GM23248 (cell line): ENCODE measurements around the gene SYT15. TPM values are rescaled to one million over a fixed set of nuclear protein-coding genes. Genes with fewer than 3 reads are reported as not detected.

ENCODE experiments used
- DNase-seq: peaks from one replicate; pipeline ENCODE4 v3.0.0-alpha.2; 2015
- H2AFZ ChIP-seq: fragments of 200-600 bp; sonication (generic); 2 replicates; pipeline ENCODE4 v1.6.1; 2016; ENCODE audit warnings: antibody characterized with exemption
- H3F3A ChIP-seq: fragments of 200-600 bp; sonication (generic); 2 replicates; pipeline ENCODE4 v1.6.1; 2016; ENCODE audit warnings: mild to moderate bottlenecking, antibody characterized with exemption, mixed run types; ENCODE audit not compliant: insufficient read depth
- H3K27ac ChIP-seq: fragments of 200-600 bp; sonication (generic); 2 replicates; pipeline ENCODE4 v1.5.1; 2016; ENCODE audit warnings: mild to moderate bottlenecking
- H3K27me3 ChIP-seq: fragments of 200-600 bp; sonication (generic); replicated peaks from 2 replicates; pipeline ENCODE4 v1.6.1; 2016; ENCODE audit warnings: mild to moderate bottlenecking; ENCODE audit not compliant: insufficient read depth
- H3K36me3 ChIP-seq: fragments of 200-600 bp; sonication (generic); 2 replicates; pipeline ENCODE4 v1.6.1; 2016; ENCODE audit warnings: low read depth, mild to moderate bottlenecking
- H3K4me1 ChIP-seq: fragments of 200-600 bp; sonication (generic); 2 replicates; pipeline ENCODE4 v1.6.1; 2016; ENCODE audit warnings: mild to moderate bottlenecking; ENCODE audit not compliant: insufficient read depth
- H3K4me2 ChIP-seq: fragments of 200-600 bp; sonication (generic); one replicate; pipeline ENCODE4 v1.6.1; 2016; ENCODE audit warnings: mild to moderate bottlenecking; ENCODE audit not compliant: unreplicated experiment
- H3K4me3 ChIP-seq: fragments of 200-600 bp; sonication (generic); 2 replicates; pipeline ENCODE4 v1.5.1; 2016; ENCODE audit warnings: mild to moderate bottlenecking
- H3K79me2 ChIP-seq: fragments of 200-600 bp; sonication (generic); 2 replicates; pipeline ENCODE4 v1.6.1; 2016; ENCODE audit warnings: mild to moderate bottlenecking; ENCODE audit not compliant: insufficient read depth
- H3K9ac ChIP-seq: fragments of 200-600 bp; sonication (generic); 2 replicates; pipeline ENCODE4 v1.6.1; 2016; ENCODE audit warnings: mild to moderate bottlenecking
- H3K9me2 ChIP-seq: fragments of 200-600 bp; sonication (generic); 2 replicates; pipeline ENCODE4 v1.6.1; 2016; ENCODE audit warnings: mixed run types, mild to moderate bottlenecking, moderate library complexity; ENCODE audit not compliant: insufficient read depth
- H3K9me3 ChIP-seq: fragments of 200-600 bp; sonication (generic); one replicate; pipeline ENCODE4 v1.6.1; 2017; ENCODE audit warnings: low read depth
- H4K20me1 ChIP-seq: fragments of 200-600 bp; sonication (generic); 2 replicates; pipeline ENCODE4 v1.6.0; 2016; ENCODE audit not compliant: insufficient read depth
- EZH2 ChIP-seq: fragments of 200-600 bp; sonication (generic); IDR thresholded peaks from 2 replicates; pipeline ENCODE4 v1.6.1; 2018; ENCODE audit warnings: antibody characterized with exemption, mild to moderate bottlenecking; ENCODE audit not compliant: insufficient read depth, poor library complexity, severe bottlenecking
- EZH2phosphoT487 ChIP-seq: fragments of 200-600 bp; sonication (generic); IDR thresholded peaks from 2 replicates; pipeline ENCODE4 v1.6.1; 2018; ENCODE audit warnings: antibody characterized with exemption, moderate library complexity, mild to moderate bottlenecking, low read depth; ENCODE audit not compliant: insufficient read depth
- WGBS, 2 experiments: methylation state at CpG; one replicate each; pipeline ENCODE4 v1.1.6; 2015 to 2017; ENCODE audit warnings: low lambda C conversion rate in 2 of 2, low coverage in 1 of 2; ENCODE audit errors: missing lambda C conversion rate in 2 of 2; 5-methylcytosine and 5-hydroxymethylcytosine counted together
- in situ Hi-C: fragments of 300-500 bp; cut with MboI; formaldehyde crosslinking; loops from 2 replicates; pipeline ENCODE4 v1.15.0; 2020
- polyA plus RNA-seq: library from polyadenylated mRNA; unstranded; fragments of >200 nt; fragmentation: Nextera tagmentation; extraction: Ambion mirVana; gene quantifications from 2 replicates; pipeline ENCODE4 v1.2.1, GENCODE V29; 2016
- total RNA-seq: library from RNA; depleted of rRNA; stranded (reverse); fragments of >200 nt; shearing (Covaris generic); gene quantifications from 2 replicates; pipeline ENCODE4 v1.2.3, GENCODE V29; 2014

The SYT15 gene
- total and polyA plus RNA-seq, 2 experiments from 2014 or later, result 1.2 to 2.3 TPM

DNA sequence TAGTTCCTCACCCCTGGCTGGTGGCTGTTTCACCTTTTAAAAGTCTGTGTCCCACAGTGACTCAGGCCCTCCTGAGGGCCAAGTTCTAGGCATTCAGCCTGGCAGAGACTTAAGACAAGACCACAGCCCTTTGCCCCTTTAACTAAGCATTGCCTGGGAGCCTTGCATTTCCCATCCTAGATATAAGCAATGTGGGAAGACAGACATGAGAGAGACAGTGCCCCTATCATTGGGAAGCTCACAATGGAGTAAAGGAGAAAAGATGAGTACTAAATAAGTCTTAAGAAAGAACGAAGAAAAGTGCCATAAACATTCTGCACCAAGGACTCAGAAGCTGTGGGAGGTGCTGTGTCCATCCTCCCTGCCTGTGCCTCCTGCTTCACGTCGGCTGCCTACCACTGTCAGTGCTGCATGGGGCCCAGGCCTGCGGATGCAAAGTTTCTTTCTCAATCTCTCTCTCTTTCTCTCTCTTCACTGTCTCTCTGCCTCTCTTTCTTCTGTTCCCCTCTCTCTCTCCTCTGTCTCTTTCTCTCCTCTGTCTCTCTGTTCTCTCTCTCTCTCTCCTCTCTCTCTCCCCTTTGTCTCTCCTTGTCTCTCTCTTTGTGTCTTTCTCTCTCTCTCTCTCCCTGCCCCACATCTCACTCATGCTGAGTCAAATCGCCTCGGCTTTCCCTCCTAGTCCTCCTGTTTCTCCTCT is 44.0 kb upstream of the SYT15 start:
- no peak overlapping the region for H3K4me3 ChIP-seq
- no peak overlapping the region for H2AFZ ChIP-seq
- H3K27ac ChIP-seq, result no peak overlapping the region
- WGBS, 2 experiments, result 73 to 83% methylated on average over 6 of the region's 6 CpGs
- TF ChIP-seq EZH2 (no peak), EZH2phosphoT487 (no peak)
- no peak overlapping the region for H3K4me2 ChIP-seq
- H3K9me2 ChIP-seq, result no peaks in the 10 kb centered on the region
- DNase-seq, result peak; percentile 32
- H3K36me3 ChIP-seq, result no peaks in the 10 kb centered on the region
- no peaks in the 10 kb centered on the region for H3K9me3 ChIP-seq
- no peaks in the 10 kb centered on the region for H3K79me2 ChIP-seq
- H3K4me1 ChIP-seq, result peaks cover 6% of the 10 kb centered on the region
- peaks cover 11% of the 10 kb centered on the region for H3F3A ChIP-seq
- in situ Hi-C loops, result no loop called here
- no peak overlapping the region for H3K9ac ChIP-seq
- H4K20me1 ChIP-seq, result no peaks in the 10 kb centered on the region
- peaks cover 30% of the 10 kb centered on the region for H3K27me3 ChIP-seq

DNA sequence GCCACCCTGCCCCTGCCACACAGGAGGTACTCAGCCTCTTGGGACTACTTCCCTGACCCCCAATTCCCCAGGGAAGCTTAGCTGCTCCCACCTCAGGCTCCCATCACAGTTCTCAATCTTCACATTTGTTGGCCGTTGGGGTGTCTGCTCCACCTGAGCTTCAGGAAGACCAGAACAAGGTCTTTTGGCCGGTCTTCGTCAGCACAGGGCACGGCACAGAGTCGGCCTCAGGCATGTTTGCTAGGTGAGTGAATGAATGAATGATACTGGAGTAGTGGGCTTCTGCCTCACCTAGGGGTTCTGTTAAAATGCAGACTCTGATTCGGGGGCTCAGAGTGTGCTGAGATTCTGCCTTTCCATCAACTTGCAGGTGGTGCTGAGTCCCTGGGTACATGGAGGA is 42.8 kb upstream of the SYT15 start:
- in situ Hi-C loops, result no loop called here
- no peaks in the 10 kb centered on the region for H4K20me1 ChIP-seq
- DNase-seq, result no peak
- no peak overlapping the region for H3K4me3 ChIP-seq
- peaks cover 30% of the 10 kb centered on the region for H3K27me3 ChIP-seq
- TF ChIP-seq EZH2 (no peak), EZH2phosphoT487 (no peak)
- H3K9me2 ChIP-seq, result no peaks in the 10 kb centered on the region
- H3F3A ChIP-seq, result peaks cover 2% of the 10 kb centered on the region; the same call in 1 of the 2 replicates
- no peaks in the 10 kb centered on the region for H3K36me3 ChIP-seq
- H3K9ac ChIP-seq, result no peak overlapping the region
- H3K4me2 ChIP-seq, result no peak overlapping the region
- H3K9me3 ChIP-seq, result no peaks in the 10 kb centered on the region
- WGBS, 2 experiments, result 74 to 78% methylated on average over 6 of the region's 6 CpGs
- 0 out of 2 replicates have a peak, but pooled peaks cover 3% of the 10 kb centered on the region for H3K4me1 ChIP-seq
- no peak overlapping the region for H2AFZ ChIP-seq
- H3K27ac ChIP-seq, result no peak overlapping the region
- no peaks in the 10 kb centered on the region for H3K79me2 ChIP-seq

DNA sequence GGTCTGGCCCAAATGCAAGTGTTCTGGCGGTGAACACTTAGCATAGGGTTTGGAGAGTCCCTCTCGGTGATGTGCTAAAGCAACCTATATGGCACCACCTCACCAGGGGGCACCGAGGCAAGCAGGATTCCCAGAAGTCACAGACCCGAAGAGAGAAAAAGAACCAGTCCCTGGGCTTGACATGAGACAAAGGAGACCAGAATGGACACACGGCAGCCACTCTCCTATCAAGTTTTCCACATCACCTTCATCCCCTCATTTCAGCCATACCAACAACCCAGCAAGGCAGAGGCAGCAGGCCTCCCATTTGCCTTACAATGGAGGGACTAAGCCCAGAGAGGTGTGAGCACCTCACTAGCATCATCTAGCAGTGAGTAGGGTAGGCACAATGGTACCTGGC is 42.1 kb upstream of the SYT15 start:
- Histone ChIP-seq H2AFZ (no peak overlapping the region), H3K9ac (no peak overlapping the region), H3K4me2 (no peak overlapping the region), H3K4me1 (0 out of 2 replicates have a peak, but pooled peaks cover 3% of the 10 kb centered on the region), H3K9me3 (no peaks in the 10 kb centered on the region), H3K27ac (no peak overlapping the region), H4K20me1 (no peaks in the 10 kb centered on the region), H3K4me3 (no peak overlapping the region), H3K36me3 (no peaks in the 10 kb centered on the region), H3F3A (no peaks in the 10 kb centered on the region), H3K79me2 (no peaks in the 10 kb centered on the region), H3K9me2 (no peaks in the 10 kb centered on the region), H3K27me3 (peaks cover 32% of the 10 kb centered on the region)
- WGBS, 2 experiments, result 61 to 65% methylated on average over 5 of the region's 5 CpGs
- TF ChIP-seq EZH2phosphoT487, result no peak
- TF ChIP-seq EZH2, result no peak
- in situ Hi-C loops, result no loop called here
- no peak for DNase-seq

- no peak overlapping the region for H3K9ac ChIP-seq
- 69 to 72% methylated on average over 5 of the region's 5 CpGs for WGBS, 2 experiments
Observed at GRCh38 chr10:46537309-46537708, 41.6 kb upstream of the SYT15 start.

More at GRCh38 chr10:46537309-46537708, 41.6 kb upstream of the SYT15 start:
- TF ChIP-seq EZH2phosphoT487 (no peak), EZH2 (no peak)
- in situ Hi-C loops, result no loop called here
- Histone ChIP-seq H3K27ac (no peak overlapping the region), H3K9me2 (no peaks in the 10 kb centered on the region), H3K4me1 (0 out of 2 replicates have a peak, but pooled peaks cover 3% of the 10 kb centered on the region), H2AFZ (no peak overlapping the region), H3K4me2 (no peak overlapping the region), H3F3A (no peaks in the 10 kb centered on the region), H3K27me3 (peaks cover 35% of the 10 kb centered on the region), H3K9me3 (no peaks in the 10 kb centered on the region), H3K4me3 (no peak overlapping the region), H3K36me3 (no peaks in the 10 kb centered on the region), H3K79me2 (no peaks in the 10 kb centered on the region), H4K20me1 (no peaks in the 10 kb centered on the region)
- no peak for DNase-seq
